Epithelial cell of alveolus of lung (primary cell): Measurements from ENCODE around the gene SCN3A. TPM values are rescaled to one million over a fixed set of nuclear protein-coding genes. Genes with fewer than 3 reads are reported as not detected.

ENCODE experiments used
- total RNA-seq: library from RNA; depleted of rRNA; stranded (reverse); fragments of >200 nt; gene quantifications from 2 replicates; pipeline ENCODE4 v1.2.1, GENCODE V29; 2015

The SCN3A gene
- total RNA-seq: under 0.01 TPM in 1 of 2 replicates, not detected in the other

GRCh38 chr2:165203689-165204559 lies at the start of gene SCN3A:
SCN3A (minus strand) TSS chr2:165204050; CDS start chr2:165176394, 27,656 bp downstream.

GRCh38 chr2:165239230-165239629 lies 35.4 kb upstream of the SCN3A start, which contains the start of gene SCN2A:
SCN2A (plus strand) TSS chr2:165239414; CDS start chr2:165295824, 56,410 bp downstream.

Other genes with a start within 250 kb of the SCN3A start
- not detected in 2 replicates for gene SLC38A11, start 248.5 kb downstream of the SCN3A start, total RNA-seq
- 0.08 and 0.26 TPM in 2 replicates for gene SCN2A, start 35.4 kb upstream of the SCN3A start, total RNA-seq